H7 (cell line): ENCODE measurements around the gene PADI1. TPM values are rescaled to one million over a fixed set of nuclear protein-coding genes. Genes with fewer than 3 reads are reported as not detected.
A peak's percentile ranks its signal among the peaks of the same experiment; 100 is the strongest.

ENCODE experiments used
- DNase-seq: peaks from one replicate; pipeline ENCODE4 v3.0.0; 2012
- H3K27me3 ChIP-seq: 2 replicates; pipeline ENCODE4 v1.6.0; 2011; ENCODE audit warnings: mild to moderate bottlenecking, low read length; ENCODE audit not compliant: control insufficient read depth, insufficient read depth
- H3K36me3 ChIP-seq: replicated peaks from 2 replicates; pipeline ENCODE4 v1.5.1; 2011; ENCODE audit warnings: low read length; ENCODE audit not compliant: control insufficient read depth, insufficient read depth
- H3K4me3 ChIP-seq: 2 replicates; pipeline ENCODE4 v1.5.1; 2011; ENCODE audit warnings: low read depth, mild to moderate bottlenecking, control low read depth, low read length, moderate library complexity; ENCODE audit not compliant: insufficient read depth
- total RNA-seq: library from RNA; depleted of rRNA; stranded (reverse); fragments of >200 nt; shearing (Covaris generic); gene quantifications from 2 replicates; pipeline ENCODE4 v1.2.3, GENCODE V29; 2014

The PADI1 gene
- total RNA-seq, 1 experiment from 2014 or later: 0.45 TPM

DNA sequence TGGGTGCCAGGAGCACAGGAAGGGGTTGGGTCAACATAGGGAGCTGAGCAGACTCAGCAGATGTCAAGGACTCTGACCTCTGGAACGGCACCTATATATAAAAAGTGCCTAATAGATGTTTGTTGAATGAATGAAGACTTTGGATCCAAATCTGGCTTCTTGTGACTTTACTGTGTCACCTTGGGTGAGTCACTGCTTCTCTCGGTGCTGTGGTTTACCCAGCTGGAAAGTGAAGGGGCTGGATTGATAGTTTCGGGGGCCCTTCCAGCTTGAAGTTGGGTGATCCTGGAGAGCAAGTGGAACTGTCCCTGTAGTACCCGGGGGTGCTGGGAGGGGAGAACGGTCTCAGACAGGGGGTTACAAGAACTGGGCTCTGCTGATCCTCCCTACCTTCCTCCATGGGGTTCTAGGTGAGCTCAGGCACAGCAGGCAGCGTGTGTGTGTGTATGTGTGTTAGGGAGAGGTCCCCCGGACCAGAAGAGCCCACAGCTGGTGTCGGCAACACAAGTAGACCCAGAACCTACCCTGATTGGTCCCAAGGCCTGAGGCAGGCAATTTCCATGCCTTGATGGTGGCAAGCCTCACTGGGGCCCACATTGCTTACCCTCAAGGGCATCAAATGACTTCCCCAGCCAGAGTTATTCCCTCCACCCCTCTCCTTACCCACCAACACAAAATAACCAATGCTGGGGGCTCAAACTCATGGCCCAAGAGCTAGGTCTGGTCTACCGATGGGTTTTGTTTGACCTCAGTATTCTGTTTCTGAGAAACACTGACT, 5.5 kb upstream of the PADI1 start:
- DNase-seq: peak; percentile 8
- no peaks in the 10 kb centered on the region for H3K27me3 ChIP-seq
- no peak overlapping the region for H3K4me3 ChIP-seq
- H3K36me3 ChIP-seq: no peaks in the 10 kb centered on the region

DNA sequence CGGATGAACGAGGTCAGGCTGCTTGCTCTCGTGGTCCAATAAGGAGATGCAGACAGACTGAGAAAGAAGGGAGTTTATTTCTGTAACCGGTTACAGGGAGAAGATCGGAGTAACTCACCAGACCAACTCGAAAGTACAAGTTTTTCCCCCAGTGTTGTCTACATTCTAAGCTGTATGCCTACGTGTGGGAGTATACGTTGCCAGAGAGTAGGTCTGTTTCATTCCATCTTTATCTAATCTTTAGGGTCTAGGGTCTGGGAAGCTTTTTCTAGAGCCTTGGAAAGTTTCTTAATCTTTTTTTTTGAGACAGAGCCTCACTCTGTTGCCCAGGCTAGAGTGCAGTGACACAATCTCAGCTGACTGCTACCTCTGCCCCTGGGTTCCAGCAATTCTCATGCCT, 4.7 kb upstream of the PADI1 start:
- DNase-seq: no peak
- Histone ChIP-seq H3K4me3 (no peak overlapping the region), H3K36me3 (no peaks in the 10 kb centered on the region), H3K27me3 (no peaks in the 10 kb centered on the region)

DNA sequence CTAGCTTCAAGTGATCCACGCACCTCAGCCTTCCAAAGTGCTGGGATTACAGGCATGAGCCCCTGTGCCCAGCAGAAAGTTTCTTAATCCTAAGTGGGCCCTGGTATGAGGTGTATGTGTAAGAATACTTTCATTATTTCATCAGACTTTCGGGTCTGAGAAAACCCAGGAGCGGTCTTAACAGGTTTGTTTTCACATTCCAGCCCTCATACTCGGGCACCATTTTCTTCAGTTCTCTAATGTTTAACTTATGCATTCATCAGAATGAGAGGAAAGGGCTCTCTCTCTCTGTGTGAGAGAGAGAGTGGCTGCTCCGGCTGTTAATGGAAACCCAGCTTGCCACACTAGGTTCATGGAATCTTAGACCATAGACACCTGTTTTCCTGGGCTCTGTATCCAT, 4.2 kb upstream of the PADI1 start:
- DNase-seq: no peak
- Histone ChIP-seq H3K36me3 (no peaks in the 10 kb centered on the region), H3K4me3 (no peak overlapping the region)

DNA sequence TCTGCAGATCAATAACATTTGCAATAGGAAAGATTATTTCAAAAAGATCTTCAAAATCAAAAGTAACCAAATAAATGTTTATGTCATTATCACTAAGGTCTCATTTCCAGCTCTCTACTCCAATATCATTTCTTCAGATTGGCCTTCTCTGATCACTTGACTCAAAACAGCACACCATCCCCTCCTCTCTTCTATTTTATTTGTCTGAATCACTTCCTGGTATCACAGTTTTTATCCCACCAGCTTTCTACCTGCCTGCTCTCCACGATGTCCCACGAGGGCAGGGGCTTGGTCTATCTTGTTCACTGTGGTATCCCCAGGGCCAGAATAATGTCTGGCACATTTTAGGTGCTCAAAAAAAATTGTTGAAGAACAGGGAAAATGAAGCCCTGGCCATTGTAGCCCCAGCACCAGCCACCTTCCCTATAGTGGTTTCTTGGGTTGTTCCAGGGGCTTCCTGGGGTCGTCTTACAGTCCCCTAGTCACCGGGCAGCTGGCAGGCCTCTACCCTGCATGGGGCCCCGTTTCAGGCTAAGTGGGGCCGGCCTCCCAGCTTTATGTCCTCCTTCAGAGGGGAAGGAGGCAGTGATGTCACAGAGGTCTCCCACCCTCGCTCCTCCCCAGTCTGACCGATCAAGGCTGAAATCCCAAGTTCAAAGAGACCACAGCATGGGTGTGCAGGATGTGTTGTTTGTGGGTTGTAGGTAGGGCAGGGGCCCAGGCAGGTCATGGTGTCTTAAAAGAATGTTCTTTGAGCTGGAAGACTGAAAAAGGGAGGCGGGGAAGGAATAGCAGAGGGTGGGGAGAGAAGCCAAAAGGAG, 3.5 kb upstream of the PADI1 start:
- DNase-seq: no peak
- Histone ChIP-seq H3K36me3 (no peaks in the 10 kb centered on the region), H3K27me3 (no peaks in the 10 kb centered on the region), H3K4me3 (no peak overlapping the region)

More for the DNA sequence above, 4.2 kb upstream of the PADI1 start:
- H3K27me3 ChIP-seq: no peaks in the 10 kb centered on the region

DNA sequence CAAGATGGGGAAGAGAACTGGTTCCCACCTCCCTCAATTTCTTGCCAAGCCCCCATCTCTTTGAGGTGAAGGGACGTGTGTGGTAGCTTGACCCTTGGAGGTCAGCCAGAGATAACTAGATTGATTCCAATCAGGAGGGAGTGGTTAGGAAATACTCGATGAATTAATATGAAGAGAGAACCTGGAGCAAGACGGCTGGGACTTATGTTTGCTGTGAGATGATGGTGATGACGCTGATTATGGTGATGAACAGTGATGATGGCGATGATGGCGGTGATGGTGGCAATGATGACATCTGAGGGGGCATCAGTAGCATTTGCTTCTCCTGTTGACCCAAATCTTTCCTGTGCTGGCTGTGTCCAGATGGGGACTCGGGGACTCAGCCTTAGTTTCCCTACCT, 724 bp downstream of the PADI1 start:
- no peaks in the 10 kb centered on the region for H3K27me3 ChIP-seq
- no peak overlapping the region for H3K4me3 ChIP-seq
- no peak for DNase-seq
- no peaks in the 10 kb centered on the region for H3K36me3 ChIP-seq

DNA sequence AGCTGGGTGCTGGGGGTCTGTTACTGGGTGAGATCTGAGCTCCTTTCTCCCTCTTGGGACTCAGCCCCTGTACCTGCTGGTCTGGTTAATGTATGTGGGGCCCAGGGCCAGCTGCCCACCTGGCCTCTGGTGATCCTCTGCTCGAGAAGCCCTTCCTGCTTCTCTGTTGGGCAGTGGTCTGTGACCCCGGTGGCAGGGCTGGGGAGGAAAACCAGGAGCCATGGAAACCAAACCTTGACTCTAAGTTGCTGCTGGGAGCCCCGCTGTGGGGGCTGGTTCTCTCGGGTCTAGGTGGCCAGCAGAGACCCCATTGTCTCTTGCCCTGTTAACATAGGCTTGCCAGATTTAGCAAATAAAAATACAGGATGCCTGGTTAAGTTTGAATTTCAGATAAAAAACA, 1.3 kb downstream of the PADI1 start:
- H3K4me3 ChIP-seq: no peak overlapping the region
- no peak for DNase-seq
- no peaks in the 10 kb centered on the region for H3K36me3 ChIP-seq
- no peaks in the 10 kb centered on the region for H3K27me3 ChIP-seq

DNA sequence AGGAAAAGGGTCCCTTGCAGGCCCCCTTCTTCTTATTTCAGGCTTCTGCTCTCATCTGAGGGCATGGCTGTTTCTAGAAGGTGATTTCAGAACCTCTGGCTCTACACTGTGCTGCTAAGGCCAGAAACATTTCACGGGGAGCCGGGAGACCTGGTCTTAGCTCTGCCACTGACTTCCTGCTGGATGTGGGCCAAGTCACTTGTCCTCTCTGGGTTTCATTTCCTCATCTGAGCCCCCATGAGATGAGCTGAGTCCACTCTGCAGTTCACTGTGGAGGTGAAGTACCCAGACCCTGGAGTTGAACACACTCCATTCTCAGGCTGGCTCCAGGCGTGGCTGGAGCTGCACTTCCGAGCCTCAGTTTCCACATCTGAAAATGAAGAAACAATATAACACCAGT, 2.1 kb downstream of the PADI1 start:
- H3K27me3 ChIP-seq: no peaks in the 10 kb centered on the region
- DNase-seq: no peak
- no peak overlapping the region for H3K4me3 ChIP-seq
- no peaks in the 10 kb centered on the region for H3K36me3 ChIP-seq

DNA sequence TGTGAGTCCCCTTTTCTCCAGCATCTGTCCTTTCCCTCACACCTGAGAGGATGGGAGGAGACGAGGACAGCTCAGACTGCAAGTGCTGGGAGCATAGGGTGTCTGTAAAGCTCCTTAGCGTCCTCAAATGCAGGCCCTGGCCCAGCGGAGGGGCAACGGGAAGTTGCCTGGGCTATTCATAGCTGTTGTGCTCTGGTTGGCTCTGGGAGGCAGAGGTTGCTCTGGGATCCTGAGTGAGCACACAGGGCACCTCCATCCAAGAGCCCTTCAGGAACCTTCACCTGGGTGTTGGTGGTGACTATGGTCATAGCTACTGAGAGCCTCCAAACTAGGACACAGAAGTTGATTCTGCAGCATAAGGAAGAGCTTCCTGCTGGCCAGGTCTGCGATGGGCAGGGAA, 2.6 kb downstream of the PADI1 start:
- Histone ChIP-seq H3K27me3 (no peaks in the 10 kb centered on the region), H3K4me3 (no peak overlapping the region), H3K36me3 (no peaks in the 10 kb centered on the region)
- no peak for DNase-seq

DNA sequence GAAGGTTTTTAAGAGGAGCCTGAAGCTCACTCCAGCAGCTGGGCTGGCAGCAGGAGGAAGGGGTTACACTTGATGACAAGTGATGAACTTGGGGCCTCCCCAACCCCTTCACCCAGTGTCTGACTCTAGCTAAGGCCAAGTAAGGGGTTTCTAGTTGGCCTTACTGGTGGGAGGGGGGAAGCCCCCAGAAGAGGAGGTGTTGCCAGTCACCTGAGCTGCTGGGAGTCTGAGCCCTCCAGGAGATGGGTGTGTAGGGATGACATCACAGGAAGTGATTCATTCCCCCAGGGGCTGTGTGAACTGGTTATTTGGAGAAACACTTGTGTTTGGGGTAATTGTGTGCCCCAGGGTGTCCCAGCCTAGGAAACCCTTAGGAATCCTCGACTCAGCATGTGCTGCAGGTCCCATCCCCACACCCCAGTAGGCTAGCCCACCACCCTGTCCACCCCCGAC, 3.1 kb downstream of the PADI1 start:
- no peaks in the 10 kb centered on the region for H3K36me3 ChIP-seq
- H3K27me3 ChIP-seq: no peaks in the 10 kb centered on the region
- DNase-seq: no peak
- no peak overlapping the region for H3K4me3 ChIP-seq

DNA sequence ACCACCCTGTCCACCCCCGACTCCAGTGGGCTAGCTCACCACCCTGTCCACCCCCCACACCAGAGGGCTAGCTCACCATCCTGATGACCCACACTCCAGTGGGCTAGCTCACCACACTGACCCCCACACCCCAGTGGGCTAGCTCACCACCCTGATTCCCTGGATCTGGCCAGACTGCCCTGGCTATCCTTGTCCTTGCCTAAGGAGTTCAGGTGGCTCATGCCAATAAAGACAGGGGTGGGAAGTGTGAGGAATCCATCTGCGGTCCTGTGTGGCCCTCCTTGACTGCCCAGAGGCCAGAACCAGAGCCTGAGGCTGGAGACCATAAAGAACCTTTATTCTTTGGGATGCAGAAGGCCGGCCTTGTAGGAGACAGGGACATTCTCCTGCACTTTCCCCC, 3.6 kb downstream of the PADI1 start:
- no peaks in the 10 kb centered on the region for H3K36me3 ChIP-seq
- no peaks in the 10 kb centered on the region for H3K27me3 ChIP-seq
- H3K4me3 ChIP-seq: no peak overlapping the region
- DNase-seq: no peak

DNA sequence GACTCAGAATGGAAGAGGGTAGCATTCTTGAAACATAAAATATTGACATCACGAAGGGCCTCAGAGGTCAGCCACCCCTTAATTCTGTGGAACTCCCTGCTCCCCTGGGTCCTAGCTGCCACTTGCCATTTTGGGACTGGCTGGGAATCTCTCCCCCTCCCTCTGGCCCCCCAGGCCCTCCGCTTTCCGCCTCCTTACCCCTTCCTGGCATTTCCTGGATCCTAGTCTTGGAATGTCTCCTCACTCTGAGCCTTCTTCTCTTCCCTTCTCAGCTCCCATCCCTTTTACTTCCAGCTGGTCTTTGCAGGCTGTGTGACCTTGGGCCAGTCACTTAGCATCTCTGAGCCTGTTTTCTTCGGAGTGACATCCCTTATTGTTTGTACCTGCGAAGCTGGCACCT, 4.5 kb downstream of the PADI1 start:
- no peaks in the 10 kb centered on the region for H3K27me3 ChIP-seq
- H3K36me3 ChIP-seq: no peaks in the 10 kb centered on the region
- no peak for DNase-seq
- H3K4me3 ChIP-seq: no peak overlapping the region

DNA sequence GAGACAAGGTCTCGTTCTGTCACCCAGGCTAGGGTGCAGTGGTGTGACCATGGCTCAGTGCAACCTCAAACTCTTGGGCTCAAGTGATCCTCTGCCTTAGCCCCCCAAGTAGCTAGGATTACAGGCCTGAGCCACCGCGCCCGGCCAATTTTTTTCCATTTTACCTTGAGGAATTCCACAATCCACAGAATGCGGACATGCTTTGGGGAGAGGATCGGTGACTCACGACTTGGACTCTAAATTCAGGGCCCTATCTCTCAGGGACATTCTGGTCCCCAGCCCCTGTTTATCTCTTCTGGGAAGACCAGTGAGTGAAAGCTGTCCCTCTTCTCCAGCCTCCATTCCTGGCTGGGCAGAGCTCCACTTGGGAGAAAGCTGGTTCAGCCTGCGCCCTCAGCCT, 5.2 kb downstream of the PADI1 start:
- no peaks in the 10 kb centered on the region for H3K27me3 ChIP-seq
- H3K36me3 ChIP-seq: no peaks in the 10 kb centered on the region
- no peak overlapping the region for H3K4me3 ChIP-seq
- no peak for DNase-seq

DNA sequence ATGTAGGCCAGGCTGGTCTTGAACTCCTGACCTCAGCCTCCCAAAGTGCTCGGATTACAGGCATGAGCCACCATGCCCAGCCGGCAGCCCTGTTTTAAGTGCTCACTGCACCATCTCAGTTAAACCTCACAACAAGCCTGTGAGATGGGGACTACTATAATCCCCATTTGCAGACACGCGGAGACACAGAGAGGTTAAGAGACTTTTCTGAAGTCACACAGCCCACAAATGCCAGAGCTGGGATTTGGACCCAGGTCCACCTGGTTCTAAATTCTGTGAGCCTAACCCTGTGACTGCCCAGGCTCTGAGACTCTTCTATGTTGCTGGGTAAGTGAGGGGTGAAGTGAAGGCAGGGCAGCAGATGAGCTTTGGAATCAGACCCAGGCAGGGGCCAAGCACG, 6.4 kb downstream of the PADI1 start:
- DNase-seq: no peak
- Histone ChIP-seq H3K4me3 (no peak overlapping the region), H3K27me3 (no peaks in the 10 kb centered on the region), H3K36me3 (no peaks in the 10 kb centered on the region)

DNA sequence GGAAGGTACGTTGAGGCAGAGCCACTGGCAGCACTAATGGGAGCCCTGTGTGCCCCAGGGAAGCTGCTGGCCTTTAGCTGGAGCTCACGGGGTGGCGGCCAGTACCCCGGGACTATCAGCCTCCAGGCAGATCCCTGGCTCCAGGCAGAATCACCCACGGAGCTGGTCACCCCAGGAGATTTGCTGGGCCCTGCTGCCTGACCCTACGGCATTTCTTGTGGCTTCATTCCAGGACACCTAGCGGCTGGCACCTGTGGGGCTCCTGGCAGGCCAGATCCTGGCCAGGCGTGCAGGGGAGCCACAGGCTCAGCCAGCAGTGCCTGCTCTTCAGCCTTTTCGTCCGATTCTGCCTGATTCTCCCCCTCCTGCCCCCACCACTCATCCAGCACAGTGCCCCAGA, 7.1 kb downstream of the PADI1 start:
- H3K36me3 ChIP-seq: no peaks in the 10 kb centered on the region
- no peak overlapping the region for H3K4me3 ChIP-seq
- DNase-seq: no peak
- H3K27me3 ChIP-seq: no peaks in the 10 kb centered on the region

DNA sequence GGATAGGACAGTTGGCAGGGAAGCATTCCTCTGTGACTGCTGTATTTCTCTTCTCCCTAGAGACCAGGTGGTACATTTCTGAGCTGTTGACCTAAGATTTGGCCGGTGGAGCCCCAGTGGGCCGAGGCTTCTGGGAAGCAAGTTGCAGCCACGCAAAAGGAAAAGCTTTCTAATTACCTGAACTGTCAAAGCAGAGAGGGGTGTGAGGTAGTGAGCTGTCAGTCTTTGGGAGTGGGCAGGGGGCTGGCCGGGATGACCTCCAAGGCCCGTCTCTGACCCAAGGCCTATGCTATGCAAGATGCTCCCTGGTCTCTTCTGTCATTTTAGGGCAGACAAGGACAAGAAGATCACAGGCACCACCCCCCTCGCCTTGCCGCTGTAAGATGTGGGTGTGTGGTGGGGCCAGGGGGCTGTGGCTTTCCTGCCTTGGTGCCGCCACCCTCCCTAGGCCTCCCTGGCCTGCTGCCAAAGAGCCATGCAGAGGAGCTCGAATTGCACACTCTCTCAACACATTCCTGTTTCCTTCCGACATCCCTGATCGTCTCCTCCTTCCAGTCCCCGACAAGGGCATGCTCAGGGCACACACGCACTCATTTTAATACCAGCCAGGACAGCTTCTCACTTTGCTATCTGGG, 7.7 kb downstream of the PADI1 start:
- H3K4me3 ChIP-seq: no peak overlapping the region
- no peaks in the 10 kb centered on the region for H3K36me3 ChIP-seq
- H3K27me3 ChIP-seq: no peaks in the 10 kb centered on the region
- DNase-seq: peak; percentile 74
